ENCODE measurements around the gene HELZ.
"Not testable (repeated sequence)": the region's sequence is repeated elsewhere in the genome, so short reads cannot be mapped to it uniquely, and the experiment has no call there.

The HELZ gene

DNA sequence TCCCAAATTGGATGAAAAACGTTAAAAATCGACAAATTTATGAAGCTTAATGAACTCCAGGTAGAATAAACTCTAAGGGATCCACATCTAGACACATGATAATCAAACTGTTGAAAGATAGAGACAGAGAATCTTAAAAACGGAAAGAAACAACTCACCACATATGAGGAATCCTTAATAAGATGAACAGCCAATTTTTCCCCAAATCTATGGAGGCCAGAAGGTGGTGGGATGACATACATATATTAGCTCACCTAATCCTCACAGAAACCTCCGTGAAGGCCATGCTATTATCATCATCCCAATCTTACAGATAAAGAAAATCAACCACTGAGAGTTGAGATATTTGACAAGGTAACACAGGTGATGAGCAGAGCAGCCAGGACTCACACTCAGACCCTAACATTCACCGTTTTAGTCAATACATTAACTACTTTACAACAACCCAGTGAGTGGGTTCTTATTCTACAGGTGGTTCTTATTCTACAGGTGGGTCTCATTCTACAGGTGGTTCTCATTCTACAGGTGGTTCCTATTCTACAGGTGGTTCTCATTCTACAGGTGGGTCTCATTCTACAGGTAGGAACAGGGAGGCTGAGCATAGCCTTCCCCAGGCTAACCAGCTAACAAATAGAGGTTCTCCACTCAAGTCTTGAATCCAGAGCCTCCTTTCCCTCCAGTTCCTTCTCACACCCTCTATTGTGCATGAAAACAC, 195.8 kb downstream of the HELZ start:
- Histone ChIP-seq H3K4me3 (ENCODE audit: low read length) (no peak overlapping the region), H3K27me3 (ENCODE audit: control insufficient read depth, insufficient read depth, low read length) (no peaks in the 10 kb centered on the region), H3K9ac (ENCODE audit: low read length) (no peak overlapping the region), H3K36me3 (ENCODE audit: control insufficient read depth, insufficient read depth, low read length) (no peaks in the 10 kb centered on the region), H3K4me1 (ENCODE audit: control insufficient read depth, insufficient read depth, low read length) (no peaks in the 10 kb centered on the region), H3K9me3 (ENCODE audit: control insufficient read depth, low read length) (no peaks in the 10 kb centered on the region)

DNA sequence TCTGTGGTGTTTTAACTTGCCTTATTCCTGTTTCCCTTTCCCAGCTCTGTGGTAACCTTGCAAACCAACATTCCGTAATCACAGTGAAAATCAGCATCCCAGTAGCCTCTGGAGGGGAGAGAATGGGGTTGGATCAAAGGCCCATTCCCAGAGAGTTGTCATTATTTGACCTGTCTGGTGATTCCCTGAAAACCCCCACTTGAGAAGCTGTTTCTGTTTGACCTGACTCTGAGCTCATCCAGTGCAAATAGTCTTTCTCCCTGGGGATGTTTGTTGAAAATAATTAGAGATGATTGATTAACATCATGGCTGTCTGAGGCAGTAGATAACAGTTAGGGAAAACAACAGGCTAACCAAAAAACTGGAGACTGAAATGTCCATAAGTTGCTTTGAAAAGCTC, 197.6 kb downstream of the HELZ start:
- H3K27me3 ChIP-seq (ENCODE audit: control insufficient read depth, insufficient read depth, low read length): no peaks in the 10 kb centered on the region
- no peaks in the 10 kb centered on the region for H3K36me3 ChIP-seq (ENCODE audit: control insufficient read depth, insufficient read depth, low read length)
- H3K4me3 ChIP-seq (ENCODE audit: low read length): no peak overlapping the region
- H3K9me3 ChIP-seq (ENCODE audit: control insufficient read depth, low read length): no peaks in the 10 kb centered on the region
- H3K4me1 ChIP-seq (ENCODE audit: control insufficient read depth, insufficient read depth, low read length): peaks cover 2% of the 10 kb centered on the region
- H3K9ac ChIP-seq (ENCODE audit: low read length): no peak overlapping the region

DNA sequence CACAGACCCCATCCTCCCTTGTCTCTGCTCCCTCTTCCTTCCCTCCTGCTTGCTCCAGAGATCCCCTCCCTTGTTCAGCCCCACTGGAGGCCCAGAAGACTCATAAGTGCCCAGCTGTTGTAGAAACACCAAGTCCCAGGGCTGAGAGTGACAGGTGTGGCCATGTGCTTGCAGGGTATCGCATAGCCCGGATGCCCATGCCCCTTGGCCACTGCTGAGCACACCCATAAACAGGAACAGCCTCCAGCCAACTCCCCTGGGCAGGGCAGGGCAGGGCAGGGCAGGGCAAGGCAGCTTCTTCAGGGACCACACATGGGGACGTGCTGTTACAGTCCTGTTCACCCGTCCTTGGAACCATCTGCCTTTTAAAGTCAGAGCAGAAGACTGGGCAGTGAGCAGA, 198.6 kb downstream of the HELZ start:
- no peaks in the 10 kb centered on the region for H3K27me3 ChIP-seq (ENCODE audit: control insufficient read depth, insufficient read depth, low read length)
- H3K36me3 ChIP-seq (ENCODE audit: control insufficient read depth, insufficient read depth, low read length): no peaks in the 10 kb centered on the region
- no peak overlapping the region for H3K4me3 ChIP-seq (ENCODE audit: low read length)
- no peak overlapping the region for H3K9ac ChIP-seq (ENCODE audit: low read length)
- H3K9me3 ChIP-seq (ENCODE audit: control insufficient read depth, low read length): no peaks in the 10 kb centered on the region
- peaks cover 10% of the 10 kb centered on the region for H3K4me1 ChIP-seq (ENCODE audit: control insufficient read depth, insufficient read depth, low read length)

GRCh38 chr17:67044940-67045339, 200.1 kb downstream of the HELZ start:
- Histone ChIP-seq H3K9me3 (ENCODE audit: control insufficient read depth, low read length) (no peaks in the 10 kb centered on the region), H3K4me1 (ENCODE audit: control insufficient read depth, insufficient read depth, low read length) (peaks cover 10% of the 10 kb centered on the region), H3K27me3 (ENCODE audit: control insufficient read depth, insufficient read depth, low read length) (no peaks in the 10 kb centered on the region), H3K36me3 (ENCODE audit: control insufficient read depth, insufficient read depth, low read length) (no peaks in the 10 kb centered on the region), H3K9ac (ENCODE audit: low read length) (no peak overlapping the region), H3K4me3 (ENCODE audit: low read length) (no peak overlapping the region)

GRCh38 chr17:67044016-67044772, 200.8 kb downstream of the HELZ start, which contains the start of gene CACNG1:
Gene CACNG1, plus strand, starts transcription at chr17:67044554. Its CDS starts 107 bp downstream, at chr17:67044661.
- Histone ChIP-seq H3K4me1 (ENCODE audit: control insufficient read depth, insufficient read depth, low read length) (peaks cover 10% of the 10 kb centered on the region), H3K9me3 (ENCODE audit: control insufficient read depth, low read length) (no peaks in the 10 kb centered on the region), H3K36me3 (ENCODE audit: control insufficient read depth, insufficient read depth, low read length) (no peaks in the 10 kb centered on the region), H3K27me3 (ENCODE audit: control insufficient read depth, insufficient read depth, low read length) (no peaks in the 10 kb centered on the region), H3K4me3 (ENCODE audit: low read length) (no peak within 1 kb of the TSS), H3K9ac (ENCODE audit: low read length) (no peak within 1 kb of the TSS)

DNA sequence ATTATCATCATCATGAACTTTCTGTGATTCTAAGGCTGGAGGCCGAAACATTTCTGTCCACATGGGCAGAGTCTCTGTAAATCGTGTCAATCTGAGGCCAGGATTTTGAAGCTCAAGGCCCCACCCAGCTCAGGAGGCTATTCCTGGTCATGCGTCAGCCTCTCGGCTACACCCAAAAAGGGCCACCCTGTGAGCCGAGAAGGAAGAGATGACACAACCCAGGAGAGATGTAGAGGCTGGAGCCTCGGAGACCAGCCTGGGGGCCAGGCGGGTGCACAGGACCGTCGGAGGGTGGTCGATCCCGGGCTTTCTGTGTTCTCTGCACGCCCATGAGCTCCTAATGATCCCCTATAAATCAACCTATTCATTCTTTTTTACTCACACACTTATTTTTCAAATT, 201.7 kb downstream of the HELZ start:
- H3K36me3 ChIP-seq (ENCODE audit: control insufficient read depth, insufficient read depth, low read length): no peaks in the 10 kb centered on the region
- no peaks in the 10 kb centered on the region for H3K9me3 ChIP-seq (ENCODE audit: control insufficient read depth, low read length)
- H3K4me1 ChIP-seq (ENCODE audit: control insufficient read depth, insufficient read depth, low read length): peaks cover 10% of the 10 kb centered on the region
- H3K9ac ChIP-seq (ENCODE audit: low read length): no peak overlapping the region
- no peak overlapping the region for H3K4me3 ChIP-seq (ENCODE audit: low read length)
- no peaks in the 10 kb centered on the region for H3K27me3 ChIP-seq (ENCODE audit: control insufficient read depth, insufficient read depth, low read length)

GRCh38 chr17:67041941-67042899, 202.8 kb downstream of the HELZ start:
- H3K4me3 ChIP-seq (ENCODE audit: low read length): no peak overlapping the region
- H3K9ac ChIP-seq (ENCODE audit: low read length): no peak overlapping the region
- H3K9me3 ChIP-seq (ENCODE audit: control insufficient read depth, low read length): no peaks in the 10 kb centered on the region
- H3K4me1 ChIP-seq (ENCODE audit: control insufficient read depth, insufficient read depth, low read length): peaks cover 10% of the 10 kb centered on the region
- H3K36me3 ChIP-seq (ENCODE audit: control insufficient read depth, insufficient read depth, low read length): no peaks in the 10 kb centered on the region
- H3K27me3 ChIP-seq (ENCODE audit: control insufficient read depth, insufficient read depth, low read length): no peaks in the 10 kb centered on the region

DNA sequence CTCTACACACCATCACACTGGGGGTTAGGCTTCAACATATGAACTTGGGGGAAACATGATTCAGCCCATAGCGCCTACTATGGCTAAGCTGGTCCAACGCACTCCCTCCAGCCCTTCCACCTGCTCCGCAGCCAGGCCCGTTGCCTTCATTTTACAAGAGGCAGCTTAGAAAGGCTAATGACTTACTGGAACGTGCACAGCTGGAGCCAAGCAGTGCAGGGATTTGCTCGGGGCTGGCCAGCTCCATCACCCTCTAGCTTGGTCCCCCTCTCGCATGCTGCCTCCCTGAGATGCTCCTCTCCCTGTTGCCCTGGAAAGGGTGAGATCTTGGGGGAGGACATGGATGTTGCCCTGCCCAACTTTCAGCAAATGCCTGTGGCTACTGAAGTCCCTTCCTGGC, 203.5 kb downstream of the HELZ start:
- H3K9ac ChIP-seq (ENCODE audit: low read length): no peak overlapping the region
- H3K4me3 ChIP-seq (ENCODE audit: low read length): no peak overlapping the region
- no peaks in the 10 kb centered on the region for H3K9me3 ChIP-seq (ENCODE audit: control insufficient read depth, low read length)
- no peaks in the 10 kb centered on the region for H3K27me3 ChIP-seq (ENCODE audit: control insufficient read depth, insufficient read depth, low read length)
- H3K4me1 ChIP-seq (ENCODE audit: control insufficient read depth, insufficient read depth, low read length): peaks cover 10% of the 10 kb centered on the region
- no peaks in the 10 kb centered on the region for H3K36me3 ChIP-seq (ENCODE audit: control insufficient read depth, insufficient read depth, low read length)

DNA sequence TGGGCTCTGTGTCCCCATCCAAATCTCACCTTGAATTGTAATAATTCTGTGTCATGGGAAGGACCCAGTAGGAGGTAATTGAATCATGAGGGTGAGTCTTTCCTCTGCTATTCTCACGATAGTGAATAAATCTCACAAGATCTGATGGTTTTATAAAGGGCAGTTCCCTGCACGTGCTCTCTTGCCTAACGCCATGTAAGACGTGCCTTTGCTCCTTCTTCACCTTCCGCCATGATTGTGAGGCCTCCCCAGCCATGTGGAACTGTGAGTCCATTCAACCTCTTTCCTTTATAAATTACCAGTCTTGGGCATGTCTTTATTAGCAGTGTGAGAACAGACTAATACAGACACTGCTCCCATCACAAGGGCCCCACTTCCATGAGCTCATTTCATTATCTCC, 203.9 kb downstream of the HELZ start:
- H3K9me3 ChIP-seq (ENCODE audit: control insufficient read depth, low read length); H3K27me3 ChIP-seq (ENCODE audit: control insufficient read depth, insufficient read depth, low read length); H3K4me1 ChIP-seq (ENCODE audit: control insufficient read depth, insufficient read depth, low read length); H3K36me3 ChIP-seq (ENCODE audit: control insufficient read depth, insufficient read depth, low read length); H3K9ac ChIP-seq (ENCODE audit: low read length); H3K4me3 ChIP-seq (ENCODE audit: low read length): not testable (repeated sequence)

DNA sequence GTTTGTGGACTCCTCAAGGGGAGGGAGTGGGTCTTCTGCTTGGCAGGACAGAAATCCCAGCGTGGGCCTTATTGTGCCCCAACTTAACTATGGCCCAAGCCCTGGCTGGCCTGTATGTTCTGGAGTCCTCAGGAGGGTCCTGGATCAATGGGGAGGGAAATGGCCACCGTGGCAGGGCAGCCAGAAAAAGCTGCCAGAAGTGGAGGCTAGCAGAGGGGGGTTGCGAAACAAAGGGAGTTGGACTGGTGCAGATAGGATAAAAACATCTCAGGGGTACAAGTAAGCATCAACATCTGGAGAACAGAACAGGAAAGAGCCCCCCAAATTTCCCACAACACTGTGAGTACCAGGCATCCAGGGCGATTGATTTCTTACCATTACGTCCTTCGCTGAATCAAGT, 204.3 kb downstream of the HELZ start:
- Histone ChIP-seq H3K36me3 (ENCODE audit: control insufficient read depth, insufficient read depth, low read length) (no peaks in the 10 kb centered on the region), H3K27me3 (ENCODE audit: control insufficient read depth, insufficient read depth, low read length) (no peaks in the 10 kb centered on the region), H3K4me3 (ENCODE audit: low read length) (no peak overlapping the region), H3K9me3 (ENCODE audit: control insufficient read depth, low read length) (no peaks in the 10 kb centered on the region), H3K9ac (ENCODE audit: low read length) (no peak overlapping the region), H3K4me1 (ENCODE audit: control insufficient read depth, insufficient read depth, low read length) (peaks cover 10% of the 10 kb centered on the region)

- H3K4me1 ChIP-seq (ENCODE audit: control insufficient read depth, insufficient read depth, low read length): peaks cover 10% of the 10 kb centered on the region
- H3K4me3 ChIP-seq (ENCODE audit: low read length): no peak overlapping the region
- peaks cover 3% of the 10 kb centered on the region for H3K27me3 ChIP-seq (ENCODE audit: control insufficient read depth, insufficient read depth, low read length)
- H3K9ac ChIP-seq (ENCODE audit: low read length): no peak overlapping the region
- H3K36me3 ChIP-seq (ENCODE audit: control insufficient read depth, insufficient read depth, low read length): no peaks in the 10 kb centered on the region
- H3K9me3 ChIP-seq (ENCODE audit: control insufficient read depth, low read length): no peaks in the 10 kb centered on the region
Measured at GRCh38 chr17:67038861-67039365, 206.1 kb downstream of the HELZ start.

Data from mucosa of stomach (tissue), 1 donor.